RWPE1 (cell line): ENCODE measurements around the gene CTNNA2.

ENCODE experiments used
- CTCF ChIA-PET: fragments of 350-600 bp; sonication (Branson Sonifier 250); formaldehyde crosslinking; extraction: SDS; loops from one replicate; lab custom pipeline; 2021; lab: Yijun Ruan, JAX
- POLR2A ChIA-PET: fragments of 400-600 bp; formaldehyde crosslinking; extraction: SDS; loops from one replicate; lab custom pipeline; 2020; ENCODE audit warnings: antibody characterized with exemption; ENCODE audit not compliant: low non-redundant PET; lab: Yijun Ruan, JAX
- DNase-seq: peaks from one replicate; pipeline ENCODE4 v3.0.0; 2012; ENCODE audit warnings: low spot score
- H3K27ac ChIP-seq: fragments of 450-650 bp; 2 replicates; pipeline ENCODE4 v1.5.1; 2017
- TF ChIP-seq, protein P1 (sequence below): fragments of 450-650 bp; conservative IDR thresholded peaks from 2 replicates; pipeline ENCODE4 v1.5.1; 2017; ENCODE audit warnings: low read depth, mild to moderate bottlenecking

The CTNNA2 gene

GRCh38 chr2:79915455-79915854 lies 402.6 kb downstream of the CTNNA2 start:
- ChIA-PET CTCF (interaction anchor here (0.5 kb wide), 1 partner anchor 125 kb away, joined by 3 read pairs; no protein-coding TSS in a partner anchor), POLR2A (no interaction called here)
- DNase-seq = no peak
- no peak overlapping the region for H3K27ac ChIP-seq
- TF ChIP-seq, protein P1, sequence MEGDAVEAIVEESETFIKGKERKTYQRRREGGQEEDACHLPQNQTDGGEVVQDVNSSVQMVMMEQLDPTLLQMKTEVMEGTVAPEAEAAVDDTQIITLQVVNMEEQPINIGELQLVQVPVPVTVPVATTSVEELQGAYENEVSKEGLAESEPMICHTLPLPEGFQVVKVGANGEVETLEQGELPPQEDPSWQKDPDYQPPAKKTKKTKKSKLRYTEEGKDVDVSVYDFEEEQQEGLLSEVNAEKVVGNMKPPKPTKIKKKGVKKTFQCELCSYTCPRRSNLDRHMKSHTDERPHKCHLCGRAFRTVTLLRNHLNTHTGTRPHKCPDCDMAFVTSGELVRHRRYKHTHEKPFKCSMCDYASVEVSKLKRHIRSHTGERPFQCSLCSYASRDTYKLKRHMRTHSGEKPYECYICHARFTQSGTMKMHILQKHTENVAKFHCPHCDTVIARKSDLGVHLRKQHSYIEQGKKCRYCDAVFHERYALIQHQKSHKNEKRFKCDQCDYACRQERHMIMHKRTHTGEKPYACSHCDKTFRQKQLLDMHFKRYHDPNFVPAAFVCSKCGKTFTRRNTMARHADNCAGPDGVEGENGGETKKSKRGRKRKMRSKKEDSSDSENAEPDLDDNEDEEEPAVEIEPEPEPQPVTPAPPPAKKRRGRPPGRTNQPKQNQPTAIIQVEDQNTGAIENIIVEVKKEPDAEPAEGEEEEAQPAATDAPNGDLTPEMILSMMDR = no peak

DNA sequence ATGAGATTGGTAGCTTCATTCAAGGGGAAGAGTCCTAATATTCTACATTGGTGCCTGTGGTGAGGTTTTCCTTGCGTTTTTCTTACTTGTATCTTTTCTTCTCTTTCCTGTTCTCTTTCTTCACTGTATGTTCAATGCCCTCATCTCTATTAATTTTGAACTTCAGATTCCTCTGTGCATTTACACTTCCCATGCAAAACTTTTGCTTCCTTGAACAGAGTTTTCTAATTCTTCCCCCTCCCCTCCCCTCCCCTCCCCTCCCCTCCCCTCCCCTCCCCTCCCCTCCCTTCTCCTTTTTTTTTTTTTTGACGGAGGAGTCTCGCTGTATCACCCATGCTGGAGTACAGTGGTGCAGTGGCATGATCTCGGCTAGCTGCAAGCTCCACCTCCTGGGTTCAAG lies 403.4 kb downstream of the CTNNA2 start:
- H3K27ac ChIP-seq = no peak overlapping the region
- no peak for DNase-seq
- CTCF ChIA-PET = interaction anchor here (0.5 kb wide), 1 partner anchor 126 kb away, joined by 3 read pairs; no protein-coding TSS in a partner anchor
- POLR2A ChIA-PET = no interaction called here
- TF ChIP-seq, protein P1 = no peak

DNA sequence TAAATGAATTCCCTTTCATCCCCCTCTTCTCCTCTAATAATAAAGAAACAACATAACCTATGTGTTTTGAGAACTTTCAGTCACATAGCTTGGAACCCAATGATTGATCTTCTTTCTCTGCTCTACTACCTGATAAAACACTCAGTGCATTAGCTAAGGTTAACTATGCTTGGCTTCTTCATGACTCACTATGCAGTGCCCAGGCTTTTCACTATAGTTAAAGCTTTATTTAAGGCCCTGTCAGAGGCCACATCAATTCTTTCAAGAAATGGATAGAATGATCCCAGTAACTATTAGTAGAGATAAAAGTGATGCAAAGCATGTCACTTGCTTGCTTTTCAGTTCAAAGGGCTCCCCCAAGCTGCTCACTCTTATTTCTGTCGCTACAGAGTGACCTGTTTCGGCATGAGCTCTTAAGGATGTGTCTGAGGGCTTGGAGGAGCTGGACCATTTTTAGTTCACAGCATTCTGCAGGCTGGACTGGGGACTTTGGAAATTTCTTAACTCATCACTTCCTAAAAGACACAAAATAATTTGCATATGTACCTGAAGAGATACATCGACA lies 407.7 kb downstream of the CTNNA2 start:
- ChIA-PET POLR2A (no interaction called here), CTCF (no interaction called here)
- H3K27ac ChIP-seq = no peak overlapping the region
- DNase-seq = no peak
- TF ChIP-seq, protein P1 = no peak

GRCh38 chr2:79929624-79930023 lies 416.8 kb downstream of the CTNNA2 start:
- CTCF ChIA-PET = no interaction called here
- H3K27ac ChIP-seq = no peak overlapping the region
- no peak for DNase-seq
- TF ChIP-seq, protein P1 = no peak
- POLR2A ChIA-PET = no interaction called here

- ChIA-PET CTCF (no interaction called here), POLR2A (no interaction called here)
- TF ChIP-seq, protein P1 = no peak
- no peak for DNase-seq
- H3K27ac ChIP-seq = no peak overlapping the region
Observed at GRCh38 chr2:79935046-79935732, 422.3 kb downstream of the CTNNA2 start.

DNA sequence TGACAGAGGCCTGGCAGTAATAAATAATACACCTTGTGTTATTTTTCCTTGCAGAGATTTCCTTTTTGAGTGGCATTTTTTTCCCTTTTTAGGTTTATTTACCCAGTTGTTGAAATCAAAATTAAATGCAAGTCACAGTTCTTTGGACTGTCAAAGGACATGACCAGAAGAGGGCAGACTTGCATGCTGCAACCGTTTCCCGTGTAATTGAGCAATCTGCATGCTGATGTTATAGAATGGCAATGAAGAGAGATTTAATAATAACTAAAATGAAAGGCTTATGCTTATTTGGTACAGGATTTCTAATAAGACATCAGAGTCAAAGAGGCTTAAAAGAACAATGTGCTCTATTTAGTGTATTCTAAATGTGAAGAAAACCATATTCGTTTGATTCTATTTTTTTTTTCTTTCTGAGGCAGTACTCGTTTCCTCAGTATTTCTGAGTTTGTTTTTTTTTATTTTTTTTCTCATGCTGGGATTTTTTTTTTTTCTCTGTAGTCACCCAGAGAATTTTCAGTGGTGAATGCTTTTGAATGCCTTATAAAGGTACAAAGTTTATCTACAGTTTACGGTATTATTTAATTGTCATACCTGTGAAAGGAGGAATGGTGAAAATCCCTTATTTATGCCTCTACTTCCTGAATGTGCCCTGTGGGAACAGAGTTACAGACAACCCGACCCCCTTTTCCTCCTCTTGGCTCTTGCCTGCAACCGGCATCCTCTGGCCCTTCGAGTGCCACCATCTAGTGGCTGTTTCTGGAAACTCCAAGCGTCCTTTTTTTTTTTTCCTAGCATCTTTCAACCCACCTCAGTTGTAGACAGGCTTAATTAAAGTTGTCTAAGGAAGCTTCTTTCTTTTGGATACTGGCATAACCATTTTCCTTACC lies 423.2 kb downstream of the CTNNA2 start:
- CTCF ChIA-PET = interaction anchor here (0.6 to 0.7 kb wide), 2 partner anchors 12 to 331 kb away, joined by 3 to 4 read pairs; no protein-coding TSS in a partner anchor

More for the DNA sequence above, 423.2 kb downstream of the CTNNA2 start:
- POLR2A ChIA-PET = no interaction called here
- TF ChIP-seq, protein P1 = peak; percentile 69
- peak; percentile 37 for DNase-seq
- no peak overlapping the region for H3K27ac ChIP-seq
